GM10266 (cell line): Measurements from ENCODE around the gene SLC6A3.
"Not testable (repeated sequence)": the region's sequence is repeated elsewhere in the genome, so short reads cannot be mapped to it uniquely, and the experiment has no call there.

ENCODE experiments used
- DNase-seq: peaks from one replicate; pipeline ENCODE4 v3.0.0; 2012; ENCODE audit errors: extremely low spot score
- TF ChIP-seq, protein P1 (sequence below): IDR thresholded peaks from 2 replicates; pipeline ENCODE4 v1.5.1; 2012; ENCODE audit warnings: mild to moderate bottlenecking, low read depth; ENCODE audit not compliant: control insufficient read depth, insufficient read depth; ENCODE audit errors: missing control alignments

Gene SLC6A3

DNA sequence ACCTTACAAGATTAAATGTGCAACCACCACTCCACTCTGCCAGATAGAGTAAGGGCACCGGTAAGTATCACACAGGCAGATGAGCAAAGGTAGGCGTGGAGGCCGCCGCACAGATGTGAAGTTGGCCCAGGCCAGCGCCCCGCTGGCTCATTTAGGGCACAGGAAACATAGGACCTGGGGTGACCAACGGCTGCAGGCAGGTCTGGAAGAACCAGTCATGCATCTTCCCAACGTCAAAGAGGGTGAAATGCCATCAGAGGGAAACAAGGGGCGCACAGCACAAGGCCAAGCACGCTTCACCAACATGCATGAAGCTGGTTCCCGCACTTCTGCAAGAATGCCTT lies 31.7 kb upstream of the SLC6A3 start:
- TF ChIP-seq, protein P1, sequence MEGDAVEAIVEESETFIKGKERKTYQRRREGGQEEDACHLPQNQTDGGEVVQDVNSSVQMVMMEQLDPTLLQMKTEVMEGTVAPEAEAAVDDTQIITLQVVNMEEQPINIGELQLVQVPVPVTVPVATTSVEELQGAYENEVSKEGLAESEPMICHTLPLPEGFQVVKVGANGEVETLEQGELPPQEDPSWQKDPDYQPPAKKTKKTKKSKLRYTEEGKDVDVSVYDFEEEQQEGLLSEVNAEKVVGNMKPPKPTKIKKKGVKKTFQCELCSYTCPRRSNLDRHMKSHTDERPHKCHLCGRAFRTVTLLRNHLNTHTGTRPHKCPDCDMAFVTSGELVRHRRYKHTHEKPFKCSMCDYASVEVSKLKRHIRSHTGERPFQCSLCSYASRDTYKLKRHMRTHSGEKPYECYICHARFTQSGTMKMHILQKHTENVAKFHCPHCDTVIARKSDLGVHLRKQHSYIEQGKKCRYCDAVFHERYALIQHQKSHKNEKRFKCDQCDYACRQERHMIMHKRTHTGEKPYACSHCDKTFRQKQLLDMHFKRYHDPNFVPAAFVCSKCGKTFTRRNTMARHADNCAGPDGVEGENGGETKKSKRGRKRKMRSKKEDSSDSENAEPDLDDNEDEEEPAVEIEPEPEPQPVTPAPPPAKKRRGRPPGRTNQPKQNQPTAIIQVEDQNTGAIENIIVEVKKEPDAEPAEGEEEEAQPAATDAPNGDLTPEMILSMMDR: no peak
- DNase-seq: no peak

DNA sequence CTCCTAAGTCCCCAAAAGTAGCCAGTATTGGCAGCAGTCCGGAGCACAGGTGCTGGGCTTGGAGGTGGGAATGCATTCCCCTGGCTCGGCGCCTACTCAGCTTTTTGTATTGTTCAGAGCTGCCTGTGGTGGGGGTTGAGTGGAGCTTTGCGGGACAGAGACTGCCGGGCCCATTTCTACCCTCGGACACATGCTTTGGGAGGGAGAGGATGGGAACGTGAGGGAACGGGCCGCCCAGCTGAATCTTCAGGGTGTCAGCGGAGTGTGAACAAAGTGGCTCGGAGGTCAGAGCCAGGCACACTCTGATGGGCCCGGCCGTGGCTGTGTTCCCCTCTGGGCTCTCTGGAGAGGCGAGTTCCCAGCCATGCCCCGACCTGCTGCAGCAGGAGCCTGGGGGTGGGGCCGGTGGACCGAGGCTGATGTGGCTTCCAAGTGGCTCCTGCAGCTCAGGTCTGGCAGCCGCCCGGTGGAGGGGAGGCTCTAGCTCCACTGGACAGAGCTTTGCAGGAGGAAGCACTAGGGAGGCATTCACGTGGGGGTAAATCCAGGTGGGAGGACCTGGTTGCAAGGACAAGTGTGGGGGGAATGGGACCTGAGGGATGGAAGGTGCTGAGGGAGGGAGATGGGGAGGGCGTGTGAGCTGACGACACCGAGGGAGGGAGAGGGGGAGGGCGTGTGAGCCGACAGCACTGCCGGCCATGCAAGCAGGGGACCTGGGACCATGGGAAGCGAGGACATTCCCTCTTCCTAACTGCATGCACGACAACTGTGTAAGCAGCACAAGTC lies 31.1 kb upstream of the SLC6A3 start:
- TF ChIP-seq, protein P1: no peak

DNA sequence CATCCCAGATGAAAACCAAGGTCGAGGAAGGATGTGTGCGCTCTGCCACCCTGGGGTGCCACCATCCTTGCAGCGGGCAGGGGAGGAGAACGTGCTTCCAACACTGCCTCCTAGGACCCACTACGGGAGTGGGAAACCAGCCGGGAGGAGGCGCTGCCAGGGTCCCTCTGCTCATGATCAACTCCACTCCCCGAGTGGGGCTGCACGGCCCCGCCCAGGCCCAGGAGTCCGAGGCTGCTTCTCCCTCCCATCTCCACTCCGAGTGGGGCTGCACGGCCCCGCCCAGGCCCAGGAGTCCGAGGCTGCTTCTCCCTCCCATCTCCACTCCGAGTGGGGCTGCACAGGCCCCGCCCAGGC lies 30.3 kb upstream of the SLC6A3 start:
- not testable (repeated sequence) for DNase-seq

More for the DNA sequence above, 31.1 kb upstream of the SLC6A3 start:
- DNase-seq: no peak

DNA sequence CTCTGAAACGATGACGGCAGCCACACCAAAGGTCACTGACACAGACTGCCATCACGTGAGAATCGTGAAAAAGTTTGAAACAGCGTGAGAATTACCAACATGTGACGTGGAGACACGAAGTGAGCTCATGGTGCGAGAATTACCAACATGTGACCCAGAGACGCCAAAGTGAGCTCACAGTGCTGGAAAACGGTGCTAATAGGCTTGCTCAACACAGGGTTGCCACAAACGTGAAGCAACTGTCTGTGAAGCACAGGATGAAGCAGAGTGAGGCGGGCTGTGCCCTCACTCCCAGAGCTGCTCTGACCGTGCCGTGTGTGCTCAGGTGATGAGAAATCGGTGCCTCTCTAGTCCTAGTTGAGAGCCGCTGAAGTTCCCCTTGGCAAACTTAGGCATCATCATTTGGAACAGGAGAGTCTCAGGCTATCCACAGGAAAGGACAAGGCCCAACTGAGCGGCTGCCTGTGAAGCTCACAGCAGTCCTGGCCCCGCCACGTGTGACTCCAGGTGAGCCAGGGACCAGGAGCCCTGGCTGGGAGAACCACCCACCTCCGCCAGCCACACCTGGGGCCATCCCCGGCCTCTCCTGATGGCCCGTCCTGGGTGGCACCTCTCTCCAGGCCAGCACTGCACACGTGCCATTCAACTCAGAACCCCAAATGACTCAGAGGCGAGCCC lies 29.8 kb upstream of the SLC6A3 start:
- DNase-seq: no peak
- TF ChIP-seq, protein P1: no peak

DNA sequence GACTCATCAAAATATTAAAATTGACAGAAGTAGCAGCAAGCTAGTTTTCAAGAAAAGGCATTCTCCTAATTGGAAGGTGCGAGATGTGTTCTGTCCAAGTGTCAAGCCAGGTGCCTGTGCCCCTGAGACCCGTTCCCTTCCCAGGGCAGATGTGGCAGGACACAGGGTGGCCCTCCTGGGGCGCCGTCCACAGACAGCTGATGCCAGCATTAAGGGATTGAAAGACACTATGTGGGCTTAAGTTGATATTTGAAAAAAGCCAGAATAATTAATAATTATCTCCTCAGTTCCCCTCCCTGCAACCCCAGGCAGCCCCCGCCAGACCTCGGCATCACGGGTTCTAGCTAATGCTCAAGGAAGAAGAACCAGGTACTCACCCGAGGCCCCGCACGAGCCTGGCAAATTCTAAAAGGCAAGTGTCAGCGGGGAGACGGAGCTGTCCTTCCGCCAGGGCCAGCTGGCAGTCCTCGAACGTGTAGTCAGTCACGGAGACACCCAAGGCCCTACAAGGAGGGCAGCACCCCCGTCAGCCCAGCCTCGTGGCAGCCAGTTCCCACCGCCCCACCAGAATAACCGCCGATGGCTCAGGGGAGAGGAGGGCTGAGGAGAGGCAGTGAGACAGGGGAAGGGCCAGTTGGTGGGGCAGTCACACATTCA lies 29.1 kb upstream of the SLC6A3 start:
- DNase-seq: no peak
- TF ChIP-seq, protein P1: no peak

DNA sequence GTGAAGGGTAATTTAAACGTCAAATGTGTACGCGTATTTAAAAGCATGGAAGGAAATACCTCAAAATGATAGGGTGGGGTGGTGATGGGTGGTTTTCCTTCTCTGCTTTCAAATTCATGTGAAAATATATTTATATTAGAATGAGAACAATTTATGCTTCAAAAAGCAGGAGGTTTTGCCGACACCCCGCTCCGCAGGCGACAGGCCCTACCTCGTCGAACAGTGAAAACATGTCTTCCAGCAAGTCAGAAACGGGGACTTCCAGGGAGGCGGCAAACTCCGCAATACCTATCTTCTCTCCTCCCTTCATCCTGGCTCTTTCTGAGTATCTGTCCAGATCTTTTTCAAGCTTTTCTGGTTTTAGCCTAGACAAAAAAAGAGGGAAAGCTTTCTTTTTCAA lies 28.5 kb upstream of the SLC6A3 start:
- no peak for DNase-seq
- TF ChIP-seq, protein P1: no peak

DNA sequence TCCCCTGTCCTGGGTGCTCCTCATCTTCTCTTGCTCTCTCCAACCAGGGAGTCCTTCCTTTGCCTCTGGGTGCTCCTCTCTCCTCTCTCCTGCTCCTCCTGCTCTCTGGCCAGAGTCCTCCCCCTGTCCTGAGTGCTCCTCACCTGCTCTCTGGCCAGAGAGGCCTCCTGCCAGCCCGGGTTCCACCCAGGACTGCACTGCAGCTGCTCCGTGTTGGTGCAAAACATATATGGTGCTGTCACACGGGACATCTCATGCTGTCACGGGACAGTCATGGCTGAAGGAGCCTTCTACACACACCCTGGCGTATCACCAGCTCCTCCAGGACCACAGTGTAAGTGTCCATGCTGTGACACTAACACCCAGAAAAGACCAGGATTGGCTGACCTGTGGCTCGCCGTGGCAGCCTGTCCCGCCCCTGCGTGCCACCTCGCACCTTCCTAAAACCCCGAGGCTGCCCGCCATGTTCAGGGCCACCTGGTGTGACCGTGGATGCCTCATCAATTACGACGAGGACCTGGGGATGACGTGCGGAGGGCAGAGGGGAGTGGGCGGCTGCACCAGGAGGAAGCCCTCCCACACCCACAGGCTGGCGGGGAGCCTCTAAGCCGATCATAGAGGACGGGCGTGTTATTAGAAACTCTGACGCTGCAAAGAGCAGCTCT lies 27.9 kb upstream of the SLC6A3 start:
- TF ChIP-seq, protein P1: no peak
- no peak for DNase-seq
